GM12878 (cell line): ENCODE measurements around the gene PLEKHM3. TPM values are rescaled to one million over a fixed set of nuclear protein-coding genes. Genes with fewer than 3 reads are reported as not detected.

Experiments used
- ATF7 ChIP-seq: fragments of 450-650 bp; IDR thresholded peaks from 2 replicates; pipeline ENCODE4 v1.6.1; 2016; ENCODE audit warnings: low read depth, mild to moderate bottlenecking
- BCL11A ChIP-seq: IDR thresholded peaks from 2 replicates; pipeline ENCODE4 v1.6.1; 2011; ENCODE audit warnings: low read depth, low read length
- BCL3 ChIP-seq: IDR thresholded peaks from 2 replicates; pipeline ENCODE4 v1.6.1; 2011; ENCODE audit warnings: borderline replicate concordance, low read depth, mild to moderate bottlenecking, moderate library complexity, low read length; ENCODE audit not compliant: insufficient read depth, poor library complexity, severe bottlenecking
- BCLAF1 ChIP-seq: fragments of 450-650 bp; IDR thresholded peaks from 2 replicates; pipeline ENCODE4 v1.6.1; 2017; ENCODE audit warnings: antibody characterized with exemption, mild to moderate bottlenecking, moderate library complexity
- BMI1 ChIP-seq: fragments of 450-650 bp; IDR thresholded peaks from 2 replicates; pipeline ENCODE4 v1.6.1; 2016; ENCODE audit warnings: mild to moderate bottlenecking, moderate library complexity, borderline replicate concordance
- DPF2 ChIP-seq: fragments of 450-650 bp; IDR thresholded peaks from 2 replicates; pipeline ENCODE4 v1.6.1; 2017; ENCODE audit warnings: mild to moderate bottlenecking
- EED ChIP-seq: sonication (generic); IDR thresholded peaks from 2 replicates; pipeline ENCODE4 v1.6.1; 2016; ENCODE audit warnings: antibody characterized with exemption, low read depth
- ETV6 ChIP-seq, 2 experiments: fragments of 450-650 bp in 1 of 2; IDR thresholded peaks in 1 of 2; conservative IDR thresholded peaks in 1 of 2; 2 replicates each; pipeline ENCODE4 v1.6.1; 2014; ENCODE audit warnings: antibody characterized with exemption in 1 of 2, borderline replicate concordance in 1 of 2, low read depth in 1 of 2, mild to moderate bottlenecking in 1 of 2, moderate library complexity in 1 of 2
- JUNB ChIP-seq: IDR thresholded peaks from 2 replicates; pipeline ENCODE4 v1.6.1; 2016; ENCODE audit warnings: antibody characterized with exemption, mild to moderate bottlenecking
- NBN ChIP-seq: fragments of 450-650 bp; IDR thresholded peaks from 2 replicates; pipeline ENCODE4 v1.6.1; 2016
- NFIC ChIP-seq: IDR thresholded peaks from 2 replicates; pipeline ENCODE4 v1.6.1; 2012; ENCODE audit warnings: low read depth, mild to moderate bottlenecking, inconsistent platforms, low read length, moderate library complexity
- NFYA ChIP-seq: IDR thresholded peaks from 2 replicates; pipeline ENCODE4 v1.6.1; 2011; ENCODE audit warnings: low read depth, mild to moderate bottlenecking, low read length, improper control_type of control experiment, borderline replicate concordance
- PML ChIP-seq: IDR thresholded peaks from 2 replicates; pipeline ENCODE4 v1.6.1; 2012; ENCODE audit warnings: low read length, inconsistent platforms
- RAD51 ChIP-seq: fragments of 450-650 bp; IDR thresholded peaks from 2 replicates; pipeline ENCODE4 v1.6.1; 2016; ENCODE audit warnings: moderate library complexity, mild to moderate bottlenecking, inconsistent platforms
- RELB ChIP-seq: fragments of 450-650 bp; IDR thresholded peaks from 2 replicates; pipeline ENCODE4 v1.6.1; 2017; ENCODE audit warnings: low read depth, mild to moderate bottlenecking, moderate library complexity
- SMAD1 ChIP-seq: fragments of 450-650 bp; IDR thresholded peaks from 2 replicates; pipeline ENCODE4 v1.6.1; 2018; ENCODE audit warnings: mild to moderate bottlenecking, low read depth; ENCODE audit not compliant: partially characterized antibody
- SP1 ChIP-seq: IDR thresholded peaks from one replicate; pipeline ENCODE4 v1.6.1; 2011; ENCODE audit warnings: low read depth, low read length
- SPI1 ChIP-seq: IDR thresholded peaks from 2 replicates; pipeline ENCODE4 v1.6.1; 2011; ENCODE audit warnings: low read depth, mild to moderate bottlenecking, low read length, moderate library complexity, borderline replicate concordance; ENCODE audit not compliant: insufficient read depth
- TAF1 ChIP-seq: IDR thresholded peaks from 2 replicates; pipeline ENCODE4 v1.6.1; 2011; ENCODE audit warnings: mild to moderate bottlenecking, low read depth, low read length, borderline replicate concordance
- TBL1XR1 ChIP-seq: IDR thresholded peaks from 2 replicates; pipeline ENCODE4 v1.6.1; 2012; ENCODE audit warnings: low read depth, low read length, improper control_type of control experiment
- ZBTB11 ChIP-seq: fragments of 450-650 bp; formaldehyde crosslinking; IDR thresholded peaks from 2 replicates; pipeline ENCODE4 v1.5.0; 2022; ENCODE audit warnings: mild to moderate bottlenecking, missing genetic modification characterization
- polyA plus RNA-seq, 11 experiments: library from polyadenylated mRNA; depleted of rRNA in 4 of 11; unstranded in 6 of 11; stranded (reverse) in 5 of 11; fragments of >200 nt; fragmentation: Nextera tagmentation in 4 of 11; fragmentation: Illumina TruSeq in 1 of 11; extraction: Ambion mirVana in 4 of 11; extraction: Trizol in 1 of 11; gene quantifications; 1 replicate in 1 of 11; 2 replicates in 10 of 11; pipeline versions ENCODE4 v1.2.1 to v1.2.3, GENCODE V29; 2011 to 2016; ENCODE audit warnings: inconsistent platforms in 2 of 11, missing spikeins in 2 of 11, low read depth in 1 of 11
- total RNA-seq, 4 experiments: library from RNA; depleted of rRNA in 3 of 4; stranded (reverse); fragments of >200 nt in 3 of 4; fragmentation: Illumina TruSeq in 1 of 4; extraction: Trizol in 1 of 4; gene quantifications; 2 replicates each; pipeline versions ENCODE4 v1.2.1 to v1.2.3, GENCODE V29; 2013 to 2021

Gene PLEKHM3
- total and polyA plus RNA-seq, 10 of the 15 experiments (the other 5 are each of a cell fraction or from before 2014, with no cell fraction given): 1.4 to 5.6 (median 3.0) TPM

- TF ChIP-seq RELB (0 out of 2 replicates have a peak, but pooled peaks have one; percentile 73), DPF2 (peak; percentile 84), ATF7 (0 out of 2 replicates have a peak, but pooled peaks have one; percentile 26), SMAD1 (no peak), NFIC (no peak), BCL3 (no peak), BMI1 (peak; percentile 24; the same call in 1 of the 2 replicates), NFYA (no peak), PML (no peak), JUNB (0 out of 2 replicates have a peak, but pooled peaks have one; percentile 1), BCL11A (0 out of 2 replicates have a peak, but pooled peaks have one; percentile 57), TBL1XR1 (no peak), ZBTB11 (no peak), TAF1 (no peak), NBN (peak; percentile 74), BCLAF1 (no peak), SP1 (no peak), RAD51 (peak; percentile 31; the same call in 1 of the 2 replicates), ETV6 (conservative IDR thresholded peaks at IDR 0.05 in 1 of 2, IDR thresholded peaks at IDR 0.05 in 1 of 2; ENCODE audit: borderline replicate concordance in 1 of 2, low read depth in 1 of 2) (no peak), EED (peak; percentile 81), SPI1 (peak; percentile 95)
Observed at GRCh38 chr2:208064220-208064961, 39.1 kb upstream of the PLEKHM3 start (continued).
